Measurements from ENCODE around the gene FBXL16.
A peak's percentile ranks its signal among the peaks of the same experiment; 100 is the strongest.

Gene FBXL16

DNA sequence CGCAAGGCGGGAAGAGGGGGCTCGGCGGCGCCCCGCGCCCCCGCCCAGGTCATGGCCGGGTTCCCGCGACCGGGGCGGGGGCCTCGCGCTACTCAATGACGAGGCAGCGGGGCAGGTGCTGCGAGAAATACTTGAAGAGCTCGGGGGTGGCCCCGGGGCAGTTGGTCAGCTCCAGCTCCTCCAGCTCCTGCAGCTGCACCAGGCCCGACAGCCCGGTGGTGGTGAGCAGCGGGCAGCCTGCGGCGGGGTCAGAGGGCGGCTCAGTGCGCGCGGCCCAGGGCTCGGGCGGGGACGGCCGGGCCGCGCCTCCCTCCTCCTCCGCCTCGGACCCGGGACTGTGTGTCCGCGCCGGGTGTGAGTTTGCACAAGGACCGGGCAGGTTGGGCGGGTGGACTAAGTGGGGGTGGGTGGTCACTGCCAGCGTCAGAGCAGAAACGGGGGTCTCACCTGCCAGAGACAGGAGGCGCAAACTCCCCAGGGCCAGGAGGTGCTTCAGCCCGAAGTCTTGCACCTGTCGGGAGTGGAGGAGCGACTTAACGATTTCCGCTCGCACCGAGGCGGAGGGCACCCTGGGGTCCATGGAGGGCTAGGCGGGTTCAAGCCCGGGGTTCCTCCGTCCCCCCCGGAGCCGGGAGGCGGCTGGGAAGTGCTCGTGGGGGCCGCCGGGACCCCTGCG, 11.3 kb downstream of the FBXL16 start:
- Histone ChIP-seq H3K9me3 (ENCODE audit: low read length) (no peaks in the 10 kb centered on the region), H3F3A (ENCODE audit: insufficient read depth, low read length) (no peaks in the 10 kb centered on the region), H3K9me2 (ENCODE audit: low read depth, low read length) (no peaks in the 10 kb centered on the region), H2AFZ (ENCODE audit: low read length) (no peak overlapping the region), H3K4me2 (ENCODE audit: low read length) (peak overlapping the region; percentile 94), H3K9ac (ENCODE audit: low read length) (peak overlapping the region; percentile 67), H3K4me1 (ENCODE audit: insufficient read depth, low read length, severe bottlenecking) (peaks cover 31% of the 10 kb centered on the region), H3K36me3 (ENCODE audit: insufficient read depth, low read length) (no peaks in the 10 kb centered on the region), H3K27me3 (ENCODE audit: insufficient read depth, low read length) (no peaks in the 10 kb centered on the region; the same call in 1 of the 2 replicates), H3K4me3 (ENCODE audit: low read depth, low read length, poor library complexity, severe bottlenecking) (peak overlapping the region; percentile 70), H3K27ac (ENCODE audit: low read depth, low read length, poor library complexity, severe bottlenecking) (no peak overlapping the region), H4K20me1 (ENCODE audit: insufficient read depth, low read length) (no peaks in the 10 kb centered on the region), H3K79me2 (ENCODE audit: insufficient read depth, low read length) (no peaks in the 10 kb centered on the region)
- TF ChIP-seq, protein P1, sequence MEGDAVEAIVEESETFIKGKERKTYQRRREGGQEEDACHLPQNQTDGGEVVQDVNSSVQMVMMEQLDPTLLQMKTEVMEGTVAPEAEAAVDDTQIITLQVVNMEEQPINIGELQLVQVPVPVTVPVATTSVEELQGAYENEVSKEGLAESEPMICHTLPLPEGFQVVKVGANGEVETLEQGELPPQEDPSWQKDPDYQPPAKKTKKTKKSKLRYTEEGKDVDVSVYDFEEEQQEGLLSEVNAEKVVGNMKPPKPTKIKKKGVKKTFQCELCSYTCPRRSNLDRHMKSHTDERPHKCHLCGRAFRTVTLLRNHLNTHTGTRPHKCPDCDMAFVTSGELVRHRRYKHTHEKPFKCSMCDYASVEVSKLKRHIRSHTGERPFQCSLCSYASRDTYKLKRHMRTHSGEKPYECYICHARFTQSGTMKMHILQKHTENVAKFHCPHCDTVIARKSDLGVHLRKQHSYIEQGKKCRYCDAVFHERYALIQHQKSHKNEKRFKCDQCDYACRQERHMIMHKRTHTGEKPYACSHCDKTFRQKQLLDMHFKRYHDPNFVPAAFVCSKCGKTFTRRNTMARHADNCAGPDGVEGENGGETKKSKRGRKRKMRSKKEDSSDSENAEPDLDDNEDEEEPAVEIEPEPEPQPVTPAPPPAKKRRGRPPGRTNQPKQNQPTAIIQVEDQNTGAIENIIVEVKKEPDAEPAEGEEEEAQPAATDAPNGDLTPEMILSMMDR (IDR thresholded peaks at IDR 0.05; ENCODE audit: low read length) = no peak
- TF ChIP-seq EZH2 (IDR thresholded peaks at IDR 0.05; ENCODE audit: borderline replicate concordance, low read length) = no peak

DNA sequence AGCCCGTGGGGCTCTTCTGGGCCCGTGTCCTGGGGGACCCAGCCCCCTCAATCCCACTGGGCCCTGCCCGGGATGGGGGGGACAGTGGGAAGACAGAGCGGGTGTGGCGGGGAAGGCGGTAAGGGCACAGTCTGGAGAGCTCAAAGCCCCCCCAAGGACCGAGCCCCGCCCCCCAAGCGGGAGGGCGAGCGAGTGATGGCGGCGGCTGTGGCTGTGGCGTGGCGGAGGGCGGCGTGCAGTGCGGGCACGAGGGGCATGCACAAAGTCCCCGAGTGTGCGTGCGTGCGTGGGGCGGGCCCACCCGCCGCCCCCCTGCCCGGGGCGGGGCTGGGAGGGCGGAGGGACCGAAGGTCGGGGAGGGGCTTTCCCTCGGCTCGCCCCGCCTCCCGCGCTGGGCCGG, 11.8 kb downstream of the FBXL16 start:
- Histone ChIP-seq H3K79me2 (ENCODE audit: insufficient read depth, low read length) (no peaks in the 10 kb centered on the region), H2AFZ (ENCODE audit: low read length) (no peak overlapping the region), H3F3A (ENCODE audit: insufficient read depth, low read length) (no peaks in the 10 kb centered on the region), H3K9me2 (ENCODE audit: low read depth, low read length) (no peaks in the 10 kb centered on the region), H3K4me2 (ENCODE audit: low read length) (peak overlapping the region; percentile 94), H3K4me3 (ENCODE audit: low read depth, low read length, poor library complexity, severe bottlenecking) (peak overlapping the region; percentile 70), H3K27ac (ENCODE audit: low read depth, low read length, poor library complexity, severe bottlenecking) (no peak overlapping the region), H3K9ac (ENCODE audit: low read length) (no peak overlapping the region; the same call in 1 of the 2 replicates), H3K27me3 (ENCODE audit: insufficient read depth, low read length) (no peaks in the 10 kb centered on the region; the same call in 1 of the 2 replicates), H3K4me1 (ENCODE audit: insufficient read depth, low read length, severe bottlenecking) (peaks cover 37% of the 10 kb centered on the region), H3K36me3 (ENCODE audit: insufficient read depth, low read length) (no peaks in the 10 kb centered on the region), H4K20me1 (ENCODE audit: insufficient read depth, low read length) (no peaks in the 10 kb centered on the region), H3K9me3 (ENCODE audit: low read length) (no peaks in the 10 kb centered on the region)
- TF ChIP-seq, protein P1 (IDR thresholded peaks at IDR 0.05; ENCODE audit: low read length) = no peak
- no peak for TF ChIP-seq EZH2 (IDR thresholded peaks at IDR 0.05; ENCODE audit: borderline replicate concordance, low read length)

DNA sequence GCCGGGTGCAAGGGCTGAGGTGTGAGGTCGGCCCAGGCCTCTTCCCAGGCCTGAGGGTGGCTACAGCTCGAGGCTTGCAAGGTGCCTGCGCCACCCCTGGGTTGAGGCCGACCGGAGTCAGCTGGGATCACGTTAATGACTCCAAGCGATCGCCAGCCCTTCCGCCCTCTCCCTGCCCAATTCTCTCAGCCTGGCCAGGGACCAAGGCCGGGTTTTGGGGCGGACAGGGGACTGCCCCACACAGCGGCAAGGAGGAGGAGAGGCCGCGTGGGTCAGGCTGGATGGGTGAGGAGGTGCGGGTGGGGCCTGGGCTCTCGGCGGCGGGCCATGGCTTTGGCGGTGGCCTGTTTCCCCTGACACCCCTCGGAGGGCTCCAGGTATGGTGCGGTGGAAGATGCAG, 12.2 kb downstream of the FBXL16 start:
- H3F3A ChIP-seq (ENCODE audit: insufficient read depth, low read length) = no peaks in the 10 kb centered on the region
- H3K27ac ChIP-seq (ENCODE audit: low read depth, low read length, poor library complexity, severe bottlenecking) = no peak overlapping the region
- no peak overlapping the region for H2AFZ ChIP-seq (ENCODE audit: low read length)
- no peak overlapping the region; the same call in 1 of the 2 replicates for H3K9ac ChIP-seq (ENCODE audit: low read length)
- no peaks in the 10 kb centered on the region; the same call in 1 of the 2 replicates for H3K27me3 ChIP-seq (ENCODE audit: insufficient read depth, low read length)
- H3K9me3 ChIP-seq (ENCODE audit: low read length) = no peaks in the 10 kb centered on the region
- H3K79me2 ChIP-seq (ENCODE audit: insufficient read depth, low read length) = no peaks in the 10 kb centered on the region
- peaks cover 41% of the 10 kb centered on the region for H3K4me1 ChIP-seq (ENCODE audit: insufficient read depth, low read length, severe bottlenecking)
- TF ChIP-seq, protein P1 (IDR thresholded peaks at IDR 0.05; ENCODE audit: low read length) = no peak
- no peak for TF ChIP-seq EZH2 (IDR thresholded peaks at IDR 0.05; ENCODE audit: borderline replicate concordance, low read length)
- no peaks in the 10 kb centered on the region for H3K9me2 ChIP-seq (ENCODE audit: low read depth, low read length)
- H3K4me2 ChIP-seq (ENCODE audit: low read length) = peak overlapping the region; percentile 94
- no peaks in the 10 kb centered on the region for H4K20me1 ChIP-seq (ENCODE audit: insufficient read depth, low read length)
- H3K4me3 ChIP-seq (ENCODE audit: low read depth, low read length, poor library complexity, severe bottlenecking) = peak overlapping the region; percentile 70
- no peaks in the 10 kb centered on the region for H3K36me3 ChIP-seq (ENCODE audit: insufficient read depth, low read length)

All from OCI-LY1 (cell line).